Measurements from ENCODE around the gene NUAK1. TPM values are rescaled to one million over a fixed set of nuclear protein-coding genes. Genes with fewer than 3 reads are reported as not detected.

NUAK1 gene
- total and polyA plus RNA-seq, 2 donors (not counting 1 experiment from before 2014, with no cell fraction given), result 5.1 to 20.7 TPM

GRCh38 chr12:106179086-106179485, 40.3 kb upstream of the NUAK1 start:
- TF ChIP-seq CTCF (conservative IDR thresholded peaks at IDR 0.05 in 1 of 2, IDR thresholded peaks at IDR 0.05 in 1 of 2; ENCODE audit: low read depth in 1 of 2, low read length in 2 of 2), result no peak
- TF ChIP-seq EZH2 (IDR thresholded peaks at IDR 0.05; ENCODE audit: low read length, missing control alignments), result no peak
- no peaks in the 10 kb centered on the region for H3K9me3 ChIP-seq (ENCODE audit: control insufficient read depth, insufficient read depth, low read depth, low read length)
- no peaks in the 10 kb centered on the region for H3K36me3 ChIP-seq (ENCODE audit: control insufficient read depth, insufficient read depth, low read length)
- H3K9ac ChIP-seq (ENCODE audit: insufficient read depth, low read length), result no peak overlapping the region
- DNase-seq (ENCODE audit: low read depth in 2 of 2), result no peak
- no peak overlapping the region for H3K4me3 ChIP-seq (replicated peaks in 1 of 4; ENCODE audit: control extremely low read depth in 1 of 4, insufficient read depth in 1 of 4, low read depth in 3 of 4, low read length in 4 of 4)
- no peaks in the 10 kb centered on the region for H3K4me1 ChIP-seq (ENCODE audit: control insufficient read depth, extremely low read depth, insufficient read depth, low read length)
- H4K20me1 ChIP-seq (ENCODE audit: control insufficient read depth, extremely low read depth, insufficient read depth, low read length), result no peaks in the 10 kb centered on the region
- no peak overlapping the region for H3K27ac ChIP-seq (ENCODE audit: insufficient read depth, low read length)
- H3K79me2 ChIP-seq (ENCODE audit: control insufficient read depth, insufficient read depth, low read length), result no peaks in the 10 kb centered on the region
- no peaks in the 10 kb centered on the region for H3K27me3 ChIP-seq (ENCODE audit: control insufficient read depth, insufficient read depth, low read length)
- no peak overlapping the region for H3K4me2 ChIP-seq (ENCODE audit: extremely low read depth, insufficient read depth, low read length)
- no peak overlapping the region for H2AFZ ChIP-seq (ENCODE audit: low read length)

DNA sequence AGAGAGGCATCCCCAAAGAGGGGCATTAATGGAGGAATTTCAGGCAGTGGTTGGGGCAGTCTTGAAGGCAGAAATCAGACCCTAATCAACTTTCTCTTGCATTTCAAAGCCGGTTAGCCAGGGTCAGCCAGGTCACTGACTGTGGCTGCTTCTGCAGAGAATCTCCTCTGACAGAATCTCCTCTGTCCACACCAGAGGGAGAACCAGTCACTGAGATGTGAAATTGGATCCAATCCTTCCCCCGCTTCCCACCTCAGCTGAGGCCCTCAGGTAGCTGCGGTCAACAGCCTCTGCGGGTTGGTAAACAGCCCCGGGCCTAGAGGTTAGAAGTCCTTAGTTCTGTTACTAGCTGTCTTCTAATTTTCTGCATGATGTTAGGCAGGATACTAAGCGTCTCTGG, 39.8 kb upstream of the NUAK1 start:
- Histone ChIP-seq H4K20me1 (ENCODE audit: control insufficient read depth, extremely low read depth, insufficient read depth, low read length) (no peaks in the 10 kb centered on the region), H3K4me1 (ENCODE audit: control insufficient read depth, extremely low read depth, insufficient read depth, low read length) (no peaks in the 10 kb centered on the region), H2AFZ (ENCODE audit: low read length) (no peak overlapping the region), H3K9me3 (ENCODE audit: control insufficient read depth, insufficient read depth, low read depth, low read length) (no peaks in the 10 kb centered on the region), H3K27ac (ENCODE audit: insufficient read depth, low read length) (no peak overlapping the region), H3K79me2 (ENCODE audit: control insufficient read depth, insufficient read depth, low read length) (no peaks in the 10 kb centered on the region), H3K27me3 (ENCODE audit: control insufficient read depth, insufficient read depth, low read length) (no peaks in the 10 kb centered on the region), H3K36me3 (ENCODE audit: control insufficient read depth, insufficient read depth, low read length) (no peaks in the 10 kb centered on the region), H3K4me2 (ENCODE audit: extremely low read depth, insufficient read depth, low read length) (no peak overlapping the region), H3K4me3 (replicated peaks in 1 of 4; ENCODE audit: control extremely low read depth in 1 of 4, insufficient read depth in 1 of 4, low read depth in 3 of 4, low read length in 4 of 4) (no peak overlapping the region), H3K9ac (ENCODE audit: insufficient read depth, low read length) (no peak overlapping the region)
- no peak for TF ChIP-seq EZH2 (IDR thresholded peaks at IDR 0.05; ENCODE audit: low read length, missing control alignments)
- TF ChIP-seq CTCF (conservative IDR thresholded peaks at IDR 0.05 in 1 of 2, IDR thresholded peaks at IDR 0.05 in 1 of 2; ENCODE audit: low read depth in 1 of 2, low read length in 2 of 2), result no peak
- no peak for DNase-seq (ENCODE audit: low read depth in 2 of 2)

DNA sequence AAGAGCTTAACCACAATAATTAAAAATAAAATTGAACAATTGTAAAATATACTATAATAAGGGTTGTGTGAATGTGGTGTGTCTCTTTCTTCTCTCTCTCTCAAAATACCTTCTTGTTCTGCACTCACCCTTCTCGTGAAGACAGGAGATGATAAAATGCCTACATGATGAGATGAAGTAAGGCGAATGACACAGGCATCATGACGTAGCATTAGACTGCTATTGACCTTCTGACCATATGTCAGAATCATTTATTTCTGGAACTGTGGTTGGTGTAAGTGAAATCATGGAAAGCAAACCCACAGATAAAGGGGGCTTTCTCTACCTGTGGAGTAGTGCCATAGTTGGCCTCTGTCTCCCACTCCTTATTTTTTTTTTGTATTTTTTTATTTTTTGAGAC, 37.8 kb upstream of the NUAK1 start:
- Histone ChIP-seq H3K36me3 (ENCODE audit: control insufficient read depth, insufficient read depth, low read length) (no peaks in the 10 kb centered on the region), H3K9ac (ENCODE audit: insufficient read depth, low read length) (no peak overlapping the region), H4K20me1 (ENCODE audit: control insufficient read depth, extremely low read depth, insufficient read depth, low read length) (no peaks in the 10 kb centered on the region), H3K4me1 (ENCODE audit: control insufficient read depth, extremely low read depth, insufficient read depth, low read length) (no peaks in the 10 kb centered on the region), H3K27ac (ENCODE audit: insufficient read depth, low read length) (no peak overlapping the region), H3K79me2 (ENCODE audit: control insufficient read depth, insufficient read depth, low read length) (no peaks in the 10 kb centered on the region), H3K4me3 (replicated peaks in 1 of 4; ENCODE audit: control extremely low read depth in 1 of 4, insufficient read depth in 1 of 4, low read depth in 3 of 4, low read length in 4 of 4) (no peak overlapping the region), H3K4me2 (ENCODE audit: extremely low read depth, insufficient read depth, low read length) (no peak overlapping the region), H3K27me3 (ENCODE audit: control insufficient read depth, insufficient read depth, low read length) (no peaks in the 10 kb centered on the region), H3K9me3 (ENCODE audit: control insufficient read depth, insufficient read depth, low read depth, low read length) (no peaks in the 10 kb centered on the region), H2AFZ (ENCODE audit: low read length) (no peak overlapping the region)
- no peak for DNase-seq (ENCODE audit: low read depth in 2 of 2)
- TF ChIP-seq EZH2 (IDR thresholded peaks at IDR 0.05; ENCODE audit: low read length, missing control alignments) (no peak), CTCF (conservative IDR thresholded peaks at IDR 0.05 in 1 of 2, IDR thresholded peaks at IDR 0.05 in 1 of 2; ENCODE audit: low read depth in 1 of 2, low read length in 2 of 2) (no peak)
